HepG2 (cell line): ENCODE measurements around the gene NELFCD. TPM values are rescaled to one million over a fixed set of nuclear protein-coding genes. Genes with fewer than 3 reads are reported as not detected.

Experiments
- ATF7 ChIP-seq, 2 experiments: fragments of 450-650 bp in 1 of 2; sonication (generic) in 1 of 2; formaldehyde crosslinking in 1 of 2; IDR thresholded peaks; 2 replicates each; pipeline versions ENCODE4 v1.4.0 to v1.6.1; 2016 to 2020; ENCODE audit warnings: antibody characterized with exemption in 1 of 2, mild to moderate bottlenecking in 1 of 2, missing genetic modification reagents in 1 of 2
- BHLHE40 ChIP-seq: IDR thresholded peaks from 2 replicates; pipeline ENCODE4 v1.6.1; 2011; ENCODE audit warnings: low read length, improper control_type of control experiment
- CCDC6 ChIP-seq: sonication (generic); formaldehyde crosslinking; IDR thresholded peaks from 2 replicates; pipeline ENCODE4 v1.8.1; 2022; ENCODE audit warnings: mild to moderate bottlenecking, missing genetic modification reagents, moderate library complexity
- DNMT3B ChIP-seq: conservative IDR thresholded peaks from 2 replicates; pipeline ENCODE4 v1.6.1; 2016; ENCODE audit warnings: missing biosample characterization, control low read depth
- IKZF4 ChIP-seq: sonication (generic); formaldehyde crosslinking; IDR thresholded peaks from 2 replicates; pipeline ENCODE4 v1.5.1; 2020; ENCODE audit warnings: borderline replicate concordance, mild to moderate bottlenecking, low read depth, missing genetic modification reagents; ENCODE audit errors: not compliant biosample characterization
- KDM3A ChIP-seq: IDR thresholded peaks from 2 replicates; pipeline ENCODE4 v1.6.1; 2018; ENCODE audit warnings: low read depth, missing compliant biosample characterization
- MAFF ChIP-seq: IDR thresholded peaks from 2 replicates; pipeline ENCODE4 v1.6.1; 2011; ENCODE audit warnings: low read depth, low read length, improper control_type of control experiment
- MLXIP ChIP-seq: sonication (generic); formaldehyde crosslinking; IDR thresholded peaks from 2 replicates; pipeline ENCODE4 v1.9.0; 2021; ENCODE audit warnings: missing genetic modification reagents, borderline replicate concordance
- NFAT5 ChIP-seq: sonication (generic); formaldehyde crosslinking; IDR thresholded peaks from 2 replicates; pipeline ENCODE4 v1.4.0; 2020; ENCODE audit warnings: missing genetic modification reagents
- PREB ChIP-seq: sonication (generic); formaldehyde crosslinking; IDR thresholded peaks from 2 replicates; pipeline ENCODE4 v1.4.0; 2020; ENCODE audit warnings: missing genetic modification reagents
- REL ChIP-seq: sonication (generic); formaldehyde crosslinking; conservative IDR thresholded peaks from 2 replicates; pipeline ENCODE4 v1.8.0; 2022; ENCODE audit warnings: mild to moderate bottlenecking, missing genetic modification reagents, moderate library complexity
- ZNF558 ChIP-seq: sonication (generic); formaldehyde crosslinking; IDR thresholded peaks from 2 replicates; pipeline ENCODE4 v1.9.0; 2022; ENCODE audit warnings: mild to moderate bottlenecking, missing genetic modification reagents, borderline replicate concordance
- ZNF768 ChIP-seq: sonication (generic); formaldehyde crosslinking; IDR thresholded peaks from 2 replicates; pipeline ENCODE4 v1.4.0; 2020; ENCODE audit warnings: missing genetic modification reagents
- polyA plus RNA-seq, 8 experiments: library from polyadenylated mRNA; depleted of rRNA in 3 of 8; stranded (reverse) in 7 of 8; unstranded in 1 of 8; fragments of >200 nt; fragmentation: Illumina TruSeq in 4 of 8; extraction: Trizol in 4 of 8; gene quantifications; 2 replicates each; pipeline versions ENCODE4 v1.2.1 to v1.2.3, GENCODE V29; 2011 to 2016; ENCODE audit warnings: low read depth in 4 of 8, missing spikeins in 1 of 8, mixed read lengths in 1 of 8; ENCODE audit not compliant: insufficient read depth in 1 of 8
- total RNA-seq, 5 experiments: library from RNA; depleted of rRNA; stranded (reverse); fragments of >200 nt; fragmentation: Illumina TruSeq; extraction: Trizol; gene quantifications; 2 replicates each; pipeline ENCODE4 v1.2.3, GENCODE V29; 2016; ENCODE audit warnings: low read depth in 1 of 5
- TF ChIP-seq, protein P1 (sequence below): sonication (generic); formaldehyde crosslinking; IDR thresholded peaks from 2 replicates; pipeline ENCODE4 v1.4.0; 2020; ENCODE audit warnings: missing genetic modification reagents
- TF ChIP-seq, protein P2 (sequence below): sonication (generic); formaldehyde crosslinking; IDR thresholded peaks from 2 replicates; pipeline ENCODE4 v1.5.1; 2020; ENCODE audit warnings: mild to moderate bottlenecking, missing genetic modification reagents

The NELFCD gene
- total and polyA plus RNA-seq, 2 of the 13 experiments (the other 11 are each of a cell fraction or from before 2014, with no cell fraction given): 159 to 203 TPM

- TF ChIP-seq NFAT5 (CRISPR knock-in tag): peak; percentile 74; the same call in 1 of the 2 replicates
- TF ChIP-seq ZNF558 (CRISPR knock-in tag): no peak
- 0 out of 2 replicates have a peak, but pooled peaks have one; percentile 78 for TF ChIP-seq PREB
- no peak for TF ChIP-seq ATF7 (IDR thresholded peaks at IDR 0.05)
- TF ChIP-seq ATF7 (CRISPR knock-in tag; IDR thresholded peaks at IDR 0.05): no peak
- TF ChIP-seq KDM3A (CRISPR knock-in tag): peak; percentile 84
- TF ChIP-seq, protein P1, sequence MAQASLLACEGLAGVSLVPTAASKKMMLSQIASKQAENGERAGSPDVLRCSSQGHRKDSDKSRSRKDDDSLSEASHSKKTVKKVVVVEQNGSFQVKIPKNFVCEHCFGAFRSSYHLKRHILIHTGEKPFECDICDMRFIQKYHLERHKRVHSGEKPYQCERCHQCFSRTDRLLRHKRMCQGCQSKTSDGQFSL (CRISPR knock-in tag): no peak
- 0 out of 2 replicates have a peak, but pooled peaks have one; percentile 38 for TF ChIP-seq BHLHE40
- TF ChIP-seq, protein P2, sequence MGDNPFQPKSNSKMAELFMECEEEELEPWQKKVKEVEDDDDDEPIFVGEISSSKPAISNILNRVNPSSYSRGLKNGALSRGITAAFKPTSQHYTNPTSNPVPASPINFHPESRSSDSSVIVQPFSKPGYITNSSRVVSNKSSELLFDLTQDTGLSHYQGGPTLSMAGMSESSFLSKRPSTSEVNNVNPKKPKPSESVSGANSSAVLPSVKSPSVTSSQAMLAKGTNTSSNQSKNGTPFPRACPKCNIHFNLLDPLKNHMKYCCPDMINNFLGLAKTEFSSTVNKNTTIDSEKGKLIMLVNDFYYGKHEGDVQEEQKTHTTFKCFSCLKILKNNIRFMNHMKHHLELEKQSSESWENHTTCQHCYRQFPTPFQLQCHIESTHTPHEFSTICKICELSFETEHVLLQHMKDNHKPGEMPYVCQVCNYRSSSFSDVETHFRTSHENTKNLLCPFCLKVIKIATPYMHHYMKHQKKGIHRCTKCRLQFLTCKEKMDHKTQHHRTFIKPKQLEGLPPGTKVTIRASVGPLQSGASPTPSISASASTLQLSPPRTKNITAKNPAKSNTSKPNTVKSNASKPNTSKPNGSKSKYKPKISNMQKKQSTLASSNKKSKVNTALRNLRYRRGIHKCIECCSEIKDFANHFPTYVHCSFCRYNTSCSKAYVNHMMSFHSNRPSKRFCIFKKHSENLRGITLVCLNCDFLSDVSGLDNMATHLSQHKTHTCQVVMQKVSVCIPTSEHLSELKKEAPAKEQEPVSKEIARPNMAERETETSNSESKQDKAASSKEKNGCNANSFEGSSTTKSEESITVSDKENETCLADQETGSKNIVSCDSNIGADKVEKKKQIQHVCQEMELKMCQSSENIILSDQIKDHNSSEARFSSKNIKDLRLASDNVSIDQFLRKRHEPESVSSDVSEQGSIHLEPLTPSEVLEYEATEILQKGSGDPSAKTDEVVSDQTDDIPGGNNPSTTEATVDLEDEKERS (CRISPR knock-in tag): peak; percentile 87
- peak; percentile 71 for TF ChIP-seq ZNF768 (CRISPR knock-in tag)
- TF ChIP-seq MAFF: no peak
- peak; percentile 91; the same call in 1 of the 2 replicates for TF ChIP-seq REL (CRISPR knock-in tag)
- peak; percentile 43; the same call in 1 of the 2 replicates for TF ChIP-seq DNMT3B (CRISPR knock-in tag)
- peak; percentile 96; the same call in 1 of the 2 replicates for TF ChIP-seq CCDC6 (CRISPR knock-in tag)
- TF ChIP-seq MLXIP (CRISPR knock-in tag): peak; percentile 15; the same call in 1 of the 2 replicates
- peak; percentile 97 for TF ChIP-seq IKZF4 (CRISPR knock-in tag)
These were observed 51.1 kb downstream of the NELFCD start, which contains the start of gene ATP5F1E (continued) for GRCh38 chr20:59032023-59032712.
